Measurements from ENCODE around the gene SCP2. TPM values are rescaled to one million over a fixed set of nuclear protein-coding genes. Genes with fewer than 3 reads are reported as not detected.
A peak's percentile ranks its signal among the peaks of the same experiment; 100 is the strongest.

SCP2 gene
- total RNA-seq, 2 donors from 2014 or later = 124 to 241 TPM

DNA sequence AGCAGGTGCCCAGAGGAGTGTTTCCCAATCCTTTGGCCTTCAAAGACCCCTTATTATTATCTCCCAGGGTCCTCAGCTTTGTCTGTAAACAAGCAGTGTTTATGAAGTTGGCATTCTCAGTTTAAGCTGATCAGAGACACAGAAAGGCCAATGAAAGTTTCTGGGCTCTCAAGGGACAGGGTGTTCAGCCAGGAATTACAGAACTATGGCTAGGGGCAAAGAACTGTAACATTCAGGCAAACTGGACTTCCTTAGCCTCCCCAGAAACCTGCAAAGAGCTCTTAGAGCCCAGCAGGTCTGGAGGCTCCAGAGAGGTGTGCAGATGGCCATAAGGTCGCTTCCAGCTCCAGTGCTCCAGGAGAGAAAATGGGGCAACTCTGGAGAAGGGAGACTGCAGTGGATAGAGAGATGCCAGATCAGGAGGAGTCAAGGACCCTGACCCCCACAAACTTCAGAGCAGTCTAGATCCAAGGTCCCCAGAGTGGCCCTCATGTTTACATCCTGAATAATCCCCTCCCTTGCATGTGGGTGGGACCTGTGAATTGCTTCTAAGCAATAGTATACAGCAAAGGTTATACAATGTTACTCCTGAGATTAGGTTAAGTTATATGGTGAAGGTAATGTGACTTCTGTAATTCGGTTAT, 11.7 kb upstream of the SCP2 start:
- TF ChIP-seq, protein P1, sequence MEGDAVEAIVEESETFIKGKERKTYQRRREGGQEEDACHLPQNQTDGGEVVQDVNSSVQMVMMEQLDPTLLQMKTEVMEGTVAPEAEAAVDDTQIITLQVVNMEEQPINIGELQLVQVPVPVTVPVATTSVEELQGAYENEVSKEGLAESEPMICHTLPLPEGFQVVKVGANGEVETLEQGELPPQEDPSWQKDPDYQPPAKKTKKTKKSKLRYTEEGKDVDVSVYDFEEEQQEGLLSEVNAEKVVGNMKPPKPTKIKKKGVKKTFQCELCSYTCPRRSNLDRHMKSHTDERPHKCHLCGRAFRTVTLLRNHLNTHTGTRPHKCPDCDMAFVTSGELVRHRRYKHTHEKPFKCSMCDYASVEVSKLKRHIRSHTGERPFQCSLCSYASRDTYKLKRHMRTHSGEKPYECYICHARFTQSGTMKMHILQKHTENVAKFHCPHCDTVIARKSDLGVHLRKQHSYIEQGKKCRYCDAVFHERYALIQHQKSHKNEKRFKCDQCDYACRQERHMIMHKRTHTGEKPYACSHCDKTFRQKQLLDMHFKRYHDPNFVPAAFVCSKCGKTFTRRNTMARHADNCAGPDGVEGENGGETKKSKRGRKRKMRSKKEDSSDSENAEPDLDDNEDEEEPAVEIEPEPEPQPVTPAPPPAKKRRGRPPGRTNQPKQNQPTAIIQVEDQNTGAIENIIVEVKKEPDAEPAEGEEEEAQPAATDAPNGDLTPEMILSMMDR (IDR thresholded peaks at IDR 0.05) = no peak
- TF ChIP-seq POLR2A (IDR thresholded peaks at IDR 0.05) (no peak), POLR2AphosphoS5 (IDR thresholded peaks at IDR 0.05) (no peak)
- Histone ChIP-seq H3K36me3 (no peaks in the 10 kb centered on the region), H3K4me3 (no peak overlapping the region), H3K4me1 (replicated peaks) (peaks cover 3% of the 10 kb centered on the region), H3K27me3 (replicated peaks; ENCODE audit: insufficient read depth) (no peaks in the 10 kb centered on the region), H3K9me3 (no peaks in the 10 kb centered on the region), H3K27ac (no peak overlapping the region)
- intact Hi-C loops (cut with DNase I) = loop anchor here (5.0 kb wide), 1 partner anchor 513 kb away; the partner anchor contains the start of genes ORC1 and PRPF38A
- 88% methylated on average over 2 of the region's 2 CpGs for WGBS
- no peak for DNase-seq (ENCODE audit: low spot score)

DNA sequence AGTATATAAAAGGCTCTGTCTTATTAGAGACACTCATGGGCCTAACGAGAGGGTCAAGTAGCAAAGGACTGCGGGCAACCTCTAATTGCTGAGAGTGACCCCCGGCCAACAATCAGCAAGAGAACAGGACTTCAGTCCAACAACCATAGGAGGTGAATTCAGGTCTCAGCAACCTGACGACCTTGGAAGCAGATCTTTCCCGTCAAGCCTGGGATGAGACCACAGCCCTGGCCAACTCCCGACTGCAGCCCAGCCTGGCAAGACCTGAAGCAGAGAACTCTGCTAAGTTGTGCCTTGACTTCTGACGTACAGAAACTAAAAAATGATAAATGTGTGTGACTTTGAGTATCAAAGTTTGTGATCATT, 11.2 kb upstream of the SCP2 start:
- Histone ChIP-seq H3K27me3 (replicated peaks; ENCODE audit: insufficient read depth) (no peaks in the 10 kb centered on the region), H3K4me3 (no peak overlapping the region), H3K36me3 (no peaks in the 10 kb centered on the region), H3K27ac (no peak overlapping the region), H3K9me3 (no peaks in the 10 kb centered on the region), H3K4me1 (replicated peaks) (peaks cover 3% of the 10 kb centered on the region)
- intact Hi-C loops (cut with DNase I) = loop anchor here (5.0 kb wide), 1 partner anchor 514 kb away; the partner anchor contains the start of genes ORC1 and PRPF38A
- 78% methylated on average over 7 of the region's 7 CpGs for WGBS
- DNase-seq (ENCODE audit: low spot score) = no peak
- TF ChIP-seq POLR2A (IDR thresholded peaks at IDR 0.05) = no peak
- TF ChIP-seq POLR2AphosphoS5 (IDR thresholded peaks at IDR 0.05) = no peak
- TF ChIP-seq, protein P1 (IDR thresholded peaks at IDR 0.05) = no peak

DNA sequence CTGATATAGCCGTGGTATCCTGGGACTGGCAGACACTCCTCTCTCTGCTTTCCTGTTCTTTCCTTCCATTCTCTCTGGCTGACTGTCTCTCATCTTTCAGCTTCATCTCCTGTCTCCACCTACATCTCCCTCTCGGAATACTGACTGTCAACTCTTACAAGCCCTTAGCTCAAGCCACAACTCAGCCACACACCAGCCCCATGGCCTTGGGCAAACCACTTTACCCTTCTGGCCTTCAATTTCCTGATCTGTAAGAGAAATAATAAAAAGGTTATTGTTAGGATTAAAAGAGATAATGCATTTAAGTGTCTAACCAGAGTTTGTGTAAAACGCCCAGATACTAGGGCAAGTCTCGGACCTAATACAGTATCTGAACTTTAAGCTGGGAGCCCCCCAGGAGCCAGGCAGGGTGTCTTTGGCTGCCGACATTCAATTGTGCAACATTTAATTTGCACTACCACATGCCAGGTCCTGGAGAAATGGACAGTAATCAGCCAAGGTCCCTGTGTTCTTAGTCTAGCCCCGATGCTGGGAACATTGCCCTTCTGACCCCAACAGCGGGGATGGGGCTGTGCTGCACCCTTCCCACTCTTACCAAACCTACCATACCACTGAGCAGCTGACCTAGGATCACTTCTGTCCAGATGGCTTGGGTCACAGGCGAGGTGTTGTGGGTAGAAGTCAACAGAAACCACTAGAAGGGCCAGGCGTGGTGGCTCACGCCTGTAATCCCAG, 10.7 kb upstream of the SCP2 start:
- H3K9me3 ChIP-seq = no peaks in the 10 kb centered on the region
- intact Hi-C loops (cut with DNase I) = loop anchor here (5.0 kb wide), 1 partner anchor 514 kb away; the partner anchor contains the start of genes ORC1 and PRPF38A
- 74% methylated on average over 10 of the region's 10 CpGs for WGBS
- no peaks in the 10 kb centered on the region for H3K27me3 ChIP-seq (replicated peaks; ENCODE audit: insufficient read depth)
- TF ChIP-seq, protein P1 (IDR thresholded peaks at IDR 0.05) = no peak
- no peak for TF ChIP-seq POLR2AphosphoS5 (IDR thresholded peaks at IDR 0.05)
- TF ChIP-seq POLR2A (IDR thresholded peaks at IDR 0.05) = no peak
- no peak for DNase-seq (ENCODE audit: low spot score)
- no peak overlapping the region for H3K4me3 ChIP-seq
- no peaks in the 10 kb centered on the region for H3K36me3 ChIP-seq
- peak overlapping the region; percentile 21 to 37 for H3K27ac ChIP-seq
- peaks cover 3% of the 10 kb centered on the region for H3K4me1 ChIP-seq (replicated peaks)

DNA sequence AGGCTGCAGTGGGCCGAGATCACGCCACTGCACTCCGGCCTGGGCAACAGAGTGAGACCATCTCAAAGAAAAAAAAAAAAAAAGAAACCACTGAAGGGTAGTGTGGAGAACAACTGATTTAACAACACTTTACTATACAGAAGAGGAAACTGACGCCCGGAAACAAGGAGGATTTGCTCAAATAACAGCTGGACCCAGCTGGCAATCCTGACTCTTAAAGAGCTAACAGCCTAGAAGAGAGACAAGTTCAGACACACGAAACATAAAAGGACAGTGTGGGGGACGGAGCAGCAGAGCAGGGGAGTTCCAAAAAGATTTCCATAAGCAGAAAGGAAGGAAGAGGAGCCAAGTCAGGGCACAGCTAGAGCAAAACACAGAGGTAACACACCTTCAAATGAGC, 9.9 kb upstream of the SCP2 start:
- Histone ChIP-seq H3K27ac (peak overlapping the region; percentile 21 to 37), H3K4me3 (no peak overlapping the region), H3K27me3 (replicated peaks; ENCODE audit: insufficient read depth) (no peaks in the 10 kb centered on the region), H3K9me3 (no peaks in the 10 kb centered on the region), H3K36me3 (no peaks in the 10 kb centered on the region), H3K4me1 (replicated peaks) (peaks cover 3% of the 10 kb centered on the region)
- TF ChIP-seq POLR2AphosphoS5 (IDR thresholded peaks at IDR 0.05) (no peak), POLR2A (IDR thresholded peaks at IDR 0.05) (no peak)
- TF ChIP-seq, protein P1 (IDR thresholded peaks at IDR 0.05) = no peak
- 65% methylated on average over 7 of the region's 7 CpGs for WGBS
- no peak for DNase-seq (ENCODE audit: low spot score)
- intact Hi-C loops (cut with DNase I) = loop anchor here (5.0 kb wide), 1 partner anchor 515 kb away; the partner anchor contains the start of genes ORC1 and PRPF38A
